ENCODE data around the gene CLK1. TPM values are rescaled to one million over a fixed set of nuclear protein-coding genes. Genes with fewer than 3 reads are reported as not detected.
A peak's percentile ranks its signal among the peaks of the same experiment; 100 is the strongest.

CLK1 gene
- total and polyA plus RNA-seq, 2 of the 13 experiments (the other 11 are each of a cell fraction or from before 2014, with no cell fraction given), result 66.6 to 101 TPM

DNA sequence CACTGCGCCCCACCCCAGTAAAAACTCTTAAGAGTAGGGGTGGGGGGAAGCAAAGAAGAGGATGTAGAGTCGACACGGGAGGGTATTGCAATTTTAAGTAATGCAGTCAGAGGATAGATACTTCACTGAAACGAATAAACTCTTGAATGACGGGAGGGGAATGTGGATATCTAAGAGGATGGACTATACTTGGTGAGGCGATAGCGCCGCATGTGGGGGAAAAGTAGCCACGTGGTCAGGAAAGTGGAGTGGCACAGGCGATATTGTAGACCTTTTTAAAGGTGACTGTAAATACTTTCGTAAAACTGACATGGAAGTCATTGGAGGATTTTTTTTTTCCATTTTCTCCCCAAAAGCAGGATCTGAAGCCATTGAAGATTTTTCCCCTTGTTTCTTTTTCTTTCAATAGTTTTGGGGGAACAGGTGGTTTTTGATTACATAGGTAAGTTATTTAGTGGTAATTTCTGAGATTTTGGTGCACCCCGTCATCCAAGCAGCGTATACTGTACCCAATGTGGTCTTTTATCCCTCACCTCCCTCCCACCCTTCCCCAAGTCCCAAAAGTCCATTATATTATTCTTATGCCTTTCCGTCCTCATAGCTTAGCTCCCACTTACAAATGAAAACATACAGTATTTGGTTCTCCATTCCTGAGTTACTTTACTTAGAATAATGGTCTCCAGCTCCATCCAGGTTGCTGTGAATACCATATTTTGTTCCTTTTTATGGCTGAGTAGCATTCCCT is 13.8 kb downstream of the CLK1 start:
- Histone ChIP-seq H4K20me1 (ENCODE audit: insufficient read depth, low read length) (peaks cover 27% of the 10 kb centered on the region), H3K36me3 (replicated peaks in 1 of 2; ENCODE audit: control insufficient read depth in 1 of 2, insufficient read depth in 2 of 2, low read length in 2 of 2) (peaks cover 12 to 43% of the 10 kb centered on the region in 2 experiments), H3K27ac (ENCODE audit: extremely low read length, insufficient read depth, low read length) (no peak overlapping the region), H3K4me1 (ENCODE audit: insufficient read depth, low read length) (no peaks in the 10 kb centered on the region), H3K9me3 (ENCODE audit: low read length) (no peaks in the 10 kb centered on the region), H3K9ac (ENCODE audit: insufficient read depth, low read depth, low read length) (no peak overlapping the region), H2AFZ (ENCODE audit: low read length) (no peak overlapping the region), H3K4me2 (ENCODE audit: low read depth, low read length) (no peak overlapping the region), H3K27me3 (ENCODE audit: control insufficient read depth in 1 of 2, insufficient read depth in 2 of 2, low read length in 2 of 2) (no peaks in the 10 kb centered on the region), H3K4me3 (replicated peaks in 1 of 3; ENCODE audit: insufficient read depth in 1 of 3, low read depth in 2 of 3, low read length in 3 of 3) (no peak overlapping the region), H3K79me2 (ENCODE audit: insufficient read depth, low read length) (peaks cover 2% of the 10 kb centered on the region)
- in situ Hi-C loops (cut with HindIII; ENCODE audit: extremely low pct_ligation_motif_present, low pct_unique_long_range_greater_than_20kb), result no loop called here
- POLR2A ChIA-PET, result interaction anchor here (1.1 to 2.2 kb wide), 2 partner anchors 13 kb away, joined by 8 to 16 read pairs; partner anchors contain the start of gene CLK1
- CTCF ChIA-PET (ENCODE audit: low intra/inter-chr PET ratio, low total read pairs), result no interaction called here
- DNase-seq (ENCODE audit: low spot score) (no peak), FAIRE-seq (no peak), ATAC-seq (peak; percentile 7)
- intact Hi-C loops (cut with micrococcal nuclease; ENCODE audit: unreplicated experiment), result no loop called here
- 96% methylated on average over 14 of the region's 14 CpGs for WGBS (ENCODE audit: low lambda C conversion rate)
- BruUV-seq (replicated peaks), result no TSS peak
- TF ChIP-seq, protein P1, sequence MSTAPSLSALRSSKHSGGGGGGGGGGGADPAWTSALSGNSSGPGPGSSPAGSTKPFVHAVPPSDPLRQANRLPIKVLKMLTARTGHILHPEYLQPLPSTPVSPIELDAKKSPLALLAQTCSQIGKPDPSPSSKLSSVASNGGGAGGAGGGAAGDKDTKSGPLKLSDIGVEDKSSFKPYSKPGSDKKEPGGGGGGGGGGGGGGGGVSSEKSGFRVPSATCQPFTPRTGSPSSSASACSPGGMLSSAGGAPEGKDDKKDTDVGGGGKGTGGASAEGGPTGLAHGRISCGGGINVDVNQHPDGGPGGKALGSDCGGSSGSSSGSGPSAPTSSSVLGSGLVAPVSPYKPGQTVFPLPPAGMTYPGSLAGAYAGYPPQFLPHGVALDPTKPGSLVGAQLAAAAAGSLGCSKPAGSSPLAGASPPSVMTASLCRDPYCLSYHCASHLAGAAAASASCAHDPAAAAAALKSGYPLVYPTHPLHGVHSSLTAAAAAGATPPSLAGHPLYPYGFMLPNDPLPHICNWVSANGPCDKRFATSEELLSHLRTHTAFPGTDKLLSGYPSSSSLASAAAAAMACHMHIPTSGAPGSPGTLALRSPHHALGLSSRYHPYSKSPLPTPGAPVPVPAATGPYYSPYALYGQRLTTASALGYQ (CRISPR knock-in tag; IDR thresholded peaks at IDR 0.05), result no peak
- TF ChIP-seq RBM22 (optimal IDR thresholded peaks at IDR 0.05; ENCODE audit: low read length) (peak; percentile 72), HDAC6 (IDR thresholded peaks at IDR 0.05; ENCODE audit: low read depth, low read length) (no peak), TCF12 (IDR thresholded peaks at IDR 0.05) (no peak), TCF12 (CRISPR knock-in tag; IDR thresholded peaks at IDR 0.05) (no peak), JUND (CRISPR knock-in tag; IDR thresholded peaks at IDR 0.05) (no peak), POLR2A (IDR thresholded peaks at IDR 0.05; ENCODE audit: insufficient read depth in 1 of 2, low read depth in 2 of 2, low read length in 2 of 2) (peak; percentile 16 to 31; a peak in 2 of 4 replicates), ZSCAN31 (CRISPR knock-in tag; IDR thresholded peaks at IDR 0.05; ENCODE audit: low read depth) (no peak), XBP1 (CRISPR knock-in tag; IDR thresholded peaks at IDR 0.05) (no peak), ELF4 (CRISPR knock-in tag; IDR thresholded peaks at IDR 0.05; ENCODE audit: borderline replicate concordance) (no peak), ZNF512B (CRISPR knock-in tag; IDR thresholded peaks at IDR 0.05; ENCODE audit: borderline replicate concordance) (no peak), ZNF841 (CRISPR knock-in tag; IDR thresholded peaks at IDR 0.05; ENCODE audit: borderline replicate concordance) (no peak), MTF1 (CRISPR knock-in tag; IDR thresholded peaks at IDR 0.05) (no peak), RBFOX2 (IDR thresholded peaks at IDR 0.05; ENCODE audit: low read depth, low read length) (peak; percentile 57), ZNF75D (CRISPR knock-in tag; IDR thresholded peaks at IDR 0.05; ENCODE audit: borderline replicate concordance) (no peak), AGO2 (optimal IDR thresholded peaks at IDR 0.05; ENCODE audit: low read depth, low read length) (peak; percentile 58), ZFP37 (CRISPR knock-in tag; IDR thresholded peaks at IDR 0.05; ENCODE audit: borderline replicate concordance) (no peak)
- TF ChIP-seq, protein P2, sequence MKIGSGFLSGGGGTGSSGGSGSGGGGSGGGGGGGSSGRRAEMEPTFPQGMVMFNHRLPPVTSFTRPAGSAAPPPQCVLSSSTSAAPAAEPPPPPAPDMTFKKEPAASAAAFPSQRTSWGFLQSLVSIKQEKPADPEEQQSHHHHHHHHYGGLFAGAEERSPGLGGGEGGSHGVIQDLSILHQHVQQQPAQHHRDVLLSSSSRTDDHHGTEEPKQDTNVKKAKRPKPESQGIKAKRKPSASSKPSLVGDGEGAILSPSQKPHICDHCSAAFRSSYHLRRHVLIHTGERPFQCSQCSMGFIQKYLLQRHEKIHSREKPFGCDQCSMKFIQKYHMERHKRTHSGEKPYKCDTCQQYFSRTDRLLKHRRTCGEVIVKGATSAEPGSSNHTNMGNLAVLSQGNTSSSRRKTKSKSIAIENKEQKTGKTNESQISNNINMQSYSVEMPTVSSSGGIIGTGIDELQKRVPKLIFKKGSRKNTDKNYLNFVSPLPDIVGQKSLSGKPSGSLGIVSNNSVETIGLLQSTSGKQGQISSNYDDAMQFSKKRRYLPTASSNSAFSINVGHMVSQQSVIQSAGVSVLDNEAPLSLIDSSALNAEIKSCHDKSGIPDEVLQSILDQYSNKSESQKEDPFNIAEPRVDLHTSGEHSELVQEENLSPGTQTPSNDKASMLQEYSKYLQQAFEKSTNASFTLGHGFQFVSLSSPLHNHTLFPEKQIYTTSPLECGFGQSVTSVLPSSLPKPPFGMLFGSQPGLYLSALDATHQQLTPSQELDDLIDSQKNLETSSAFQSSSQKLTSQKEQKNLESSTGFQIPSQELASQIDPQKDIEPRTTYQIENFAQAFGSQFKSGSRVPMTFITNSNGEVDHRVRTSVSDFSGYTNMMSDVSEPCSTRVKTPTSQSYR (CRISPR knock-in tag; IDR thresholded peaks at IDR 0.05; ENCODE audit: borderline replicate concordance), result no peak
